OCI-LY7 (cell line): Measurements from ENCODE around the gene GPBP1L1. TPM values are rescaled to one million over a fixed set of nuclear protein-coding genes. Genes with fewer than 3 reads are reported as not detected.
A peak's percentile ranks its signal among the peaks of the same experiment; 100 is the strongest.
"Not testable (repeated sequence)": the region's sequence is repeated elsewhere in the genome, so short reads cannot be mapped to it uniquely, and the experiment has no call there.

Experiments
- BruUV-seq: library from RNA; stranded (reverse); fragments of 400-500 nt; replicated peaks from 2 replicates; lab custom pipeline; 2021; lab: Mats Ljungman, UMichigan
- CTCF ChIA-PET: fragments of 300-600 bp; sonication (Branson Sonifier 250); formaldehyde crosslinking; loops from one replicate; lab custom pipeline; 2022; ENCODE audit warnings: antibody characterized with exemption; ENCODE audit not compliant: unreplicated experiment; lab: Charles Lee
- POLR2A ChIA-PET: fragments of 300-600 bp; sonication (Branson Sonifier 250); formaldehyde crosslinking; loops from one replicate; lab custom pipeline; 2022; ENCODE audit warnings: antibody characterized with exemption; lab: Charles Lee
- DNase-seq: peaks from one replicate; pipeline ENCODE4 v3.0.0-alpha.2; 2015; ENCODE audit warnings: low spot score
- H2AFZ ChIP-seq: fragments of 200-600 bp; sonication (generic), shearing (Covaris generic); 2 replicates; pipeline ENCODE4 v1.6.1; 2014; ENCODE audit warnings: mild to moderate bottlenecking, antibody characterized with exemption, low read length, moderate library complexity
- H3K27ac ChIP-seq: fragments of 200-600 bp; sonication (generic); 2 replicates; pipeline ENCODE4 v1.5.1; 2014; ENCODE audit warnings: mixed run types, low read depth, mild to moderate bottlenecking, moderate library complexity, low read length, inconsistent platforms; ENCODE audit not compliant: poor library complexity, severe bottlenecking
- H3K36me3 ChIP-seq: fragments of 200-600 bp; sonication (generic); 2 replicates; pipeline ENCODE4 v1.6.1; 2014; ENCODE audit warnings: mild to moderate bottlenecking, antibody characterized with exemption, low read length, moderate library complexity, mixed read lengths; ENCODE audit not compliant: insufficient read depth
- H3K4me1 ChIP-seq: fragments of 200-600 bp; sonication (generic); 2 replicates; pipeline ENCODE4 v1.5.1; 2014; ENCODE audit warnings: mild to moderate bottlenecking, low read length; ENCODE audit not compliant: insufficient read depth, poor library complexity, severe bottlenecking
- H3K4me2 ChIP-seq: fragments of 200-600 bp; sonication (generic); 2 replicates; pipeline ENCODE4 v1.6.1; 2014; ENCODE audit warnings: mild to moderate bottlenecking, low read length
- H3K4me3 ChIP-seq: fragments of 200-600 bp; sonication (generic); 2 replicates; pipeline ENCODE4 v1.5.1; 2014; ENCODE audit warnings: mild to moderate bottlenecking, low read depth, low read length; ENCODE audit not compliant: poor library complexity, severe bottlenecking
- H3K79me2 ChIP-seq: fragments of 200-600 bp; sonication (generic); 2 replicates; pipeline ENCODE4 v1.6.1; 2016; ENCODE audit warnings: low read depth, mild to moderate bottlenecking, low read length, moderate library complexity, mixed read lengths; ENCODE audit not compliant: insufficient read depth
- H3K9me2 ChIP-seq: fragments of 200-600 bp; sonication (generic); 2 replicates; pipeline ENCODE4 v1.6.1; 2016; ENCODE audit warnings: mild to moderate bottlenecking, low read length, mixed read lengths; ENCODE audit not compliant: insufficient read depth
- H3K9me3 ChIP-seq: fragments of 200-600 bp; sonication (generic); 2 replicates; pipeline ENCODE4 v1.6.1; 2014; ENCODE audit warnings: mild to moderate bottlenecking, mixed run types, low read length, mixed read lengths
- H4K20me1 ChIP-seq: fragments of 200-600 bp; sonication (generic); 2 replicates; pipeline ENCODE4 v1.6.1; 2014; ENCODE audit warnings: mild to moderate bottlenecking, antibody characterized with exemption, low read length, moderate library complexity, mixed read lengths; ENCODE audit not compliant: insufficient read depth
- EZH2phosphoT487 ChIP-seq: fragments of 200-600 bp; sonication (generic); IDR thresholded peaks from 2 replicates; pipeline ENCODE4 v1.6.1; 2018; ENCODE audit warnings: low read depth, borderline replicate concordance, mild to moderate bottlenecking, mixed run types, antibody characterized with exemption, low read length, moderate library complexity, mixed read lengths
- intact Hi-C: fragments of 100-400 bp; cut with micrococcal nuclease; formaldehyde crosslinking; loops from one replicate; pipeline ENCODE4 v1.10.0; 2022; ENCODE audit not compliant: unreplicated experiment
- total RNA-seq, 2 experiments: library from RNA; depleted of rRNA in 1 of 2; stranded (reverse); fragments of >200 nt in 1 of 2; shearing (Covaris generic) in 1 of 2; gene quantifications; 2 replicates each; pipeline ENCODE4 v1.2.3, GENCODE V29; 2014 to 2022
- TF ChIP-seq, protein P1 (sequence below): fragments of 200-600 bp; sonication (generic); conservative IDR thresholded peaks from 2 replicates; pipeline ENCODE4 v1.5.1; 2014; ENCODE audit warnings: mild to moderate bottlenecking, antibody characterized with exemption, low read length, moderate library complexity, mixed read lengths

Gene GPBP1L1
- total RNA-seq, 2 experiments from 2014 or later = 89.7 to 130 TPM

DNA sequence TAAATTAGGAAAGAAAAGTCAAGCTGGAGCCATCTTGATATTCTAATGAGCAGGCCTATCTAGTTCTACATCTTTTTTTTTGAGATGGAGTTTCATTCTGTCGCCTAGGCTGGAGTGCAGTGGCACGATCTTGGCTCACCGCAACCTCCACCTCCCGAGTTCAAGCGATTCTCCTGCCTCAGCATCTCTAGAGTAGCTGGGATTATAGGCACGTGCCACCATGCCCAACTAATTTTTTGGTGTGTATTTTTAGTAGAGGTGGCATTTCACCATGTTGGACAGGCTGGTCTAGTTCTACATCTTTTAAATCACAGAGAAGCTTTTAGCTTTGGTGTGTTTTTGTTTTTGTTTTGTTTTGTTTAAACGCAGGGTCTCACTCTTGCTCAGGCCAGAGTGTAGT is 8.5 kb upstream of the GPBP1L1 start:
- BruUV-seq = no TSS peak
- POLR2A ChIA-PET = interaction anchor here (0.6 kb wide), 1 partner anchor 11 kb away, joined by 5 read pairs; no protein-coding TSS in a partner anchor
- intact Hi-C loops = no loop called here

GRCh38 chr1:45693811-45694210 is 7.5 kb upstream of the GPBP1L1 start:
- peaks cover 26% of the 10 kb centered on the region for H3K79me2 ChIP-seq
- peaks cover 12% of the 10 kb centered on the region for H3K4me1 ChIP-seq
- CTCF ChIA-PET, H4K20me1 ChIP-seq, H3K9me2 ChIP-seq, H2AFZ ChIP-seq, POLR2A ChIA-PET, H3K4me3 ChIP-seq, BruUV-seq, H3K27ac ChIP-seq, H3K9me3 ChIP-seq, H3K4me2 ChIP-seq, DNase-seq, intact Hi-C loops: not testable (repeated sequence)
- H3K36me3 ChIP-seq = peaks cover 75% of the 10 kb centered on the region

More for the DNA sequence above, 8.5 kb upstream of the GPBP1L1 start:
- Histone ChIP-seq H3K9me3 (no peaks in the 10 kb centered on the region), H3K4me2 (no peak overlapping the region), H3K4me3 (no peak overlapping the region), H3K36me3 (peaks cover 72% of the 10 kb centered on the region), H3K9me2 (no peaks in the 10 kb centered on the region), H3K27ac (no peak overlapping the region), H3K4me1 (peaks cover 3% of the 10 kb centered on the region), H3K79me2 (peaks cover 16% of the 10 kb centered on the region), H2AFZ (no peak overlapping the region), H4K20me1 (no peaks in the 10 kb centered on the region)
- DNase-seq = no peak
- no peak for TF ChIP-seq EZH2phosphoT487
- TF ChIP-seq, protein P1, sequence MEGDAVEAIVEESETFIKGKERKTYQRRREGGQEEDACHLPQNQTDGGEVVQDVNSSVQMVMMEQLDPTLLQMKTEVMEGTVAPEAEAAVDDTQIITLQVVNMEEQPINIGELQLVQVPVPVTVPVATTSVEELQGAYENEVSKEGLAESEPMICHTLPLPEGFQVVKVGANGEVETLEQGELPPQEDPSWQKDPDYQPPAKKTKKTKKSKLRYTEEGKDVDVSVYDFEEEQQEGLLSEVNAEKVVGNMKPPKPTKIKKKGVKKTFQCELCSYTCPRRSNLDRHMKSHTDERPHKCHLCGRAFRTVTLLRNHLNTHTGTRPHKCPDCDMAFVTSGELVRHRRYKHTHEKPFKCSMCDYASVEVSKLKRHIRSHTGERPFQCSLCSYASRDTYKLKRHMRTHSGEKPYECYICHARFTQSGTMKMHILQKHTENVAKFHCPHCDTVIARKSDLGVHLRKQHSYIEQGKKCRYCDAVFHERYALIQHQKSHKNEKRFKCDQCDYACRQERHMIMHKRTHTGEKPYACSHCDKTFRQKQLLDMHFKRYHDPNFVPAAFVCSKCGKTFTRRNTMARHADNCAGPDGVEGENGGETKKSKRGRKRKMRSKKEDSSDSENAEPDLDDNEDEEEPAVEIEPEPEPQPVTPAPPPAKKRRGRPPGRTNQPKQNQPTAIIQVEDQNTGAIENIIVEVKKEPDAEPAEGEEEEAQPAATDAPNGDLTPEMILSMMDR = no peak
- CTCF ChIA-PET = no interaction called here

DNA sequence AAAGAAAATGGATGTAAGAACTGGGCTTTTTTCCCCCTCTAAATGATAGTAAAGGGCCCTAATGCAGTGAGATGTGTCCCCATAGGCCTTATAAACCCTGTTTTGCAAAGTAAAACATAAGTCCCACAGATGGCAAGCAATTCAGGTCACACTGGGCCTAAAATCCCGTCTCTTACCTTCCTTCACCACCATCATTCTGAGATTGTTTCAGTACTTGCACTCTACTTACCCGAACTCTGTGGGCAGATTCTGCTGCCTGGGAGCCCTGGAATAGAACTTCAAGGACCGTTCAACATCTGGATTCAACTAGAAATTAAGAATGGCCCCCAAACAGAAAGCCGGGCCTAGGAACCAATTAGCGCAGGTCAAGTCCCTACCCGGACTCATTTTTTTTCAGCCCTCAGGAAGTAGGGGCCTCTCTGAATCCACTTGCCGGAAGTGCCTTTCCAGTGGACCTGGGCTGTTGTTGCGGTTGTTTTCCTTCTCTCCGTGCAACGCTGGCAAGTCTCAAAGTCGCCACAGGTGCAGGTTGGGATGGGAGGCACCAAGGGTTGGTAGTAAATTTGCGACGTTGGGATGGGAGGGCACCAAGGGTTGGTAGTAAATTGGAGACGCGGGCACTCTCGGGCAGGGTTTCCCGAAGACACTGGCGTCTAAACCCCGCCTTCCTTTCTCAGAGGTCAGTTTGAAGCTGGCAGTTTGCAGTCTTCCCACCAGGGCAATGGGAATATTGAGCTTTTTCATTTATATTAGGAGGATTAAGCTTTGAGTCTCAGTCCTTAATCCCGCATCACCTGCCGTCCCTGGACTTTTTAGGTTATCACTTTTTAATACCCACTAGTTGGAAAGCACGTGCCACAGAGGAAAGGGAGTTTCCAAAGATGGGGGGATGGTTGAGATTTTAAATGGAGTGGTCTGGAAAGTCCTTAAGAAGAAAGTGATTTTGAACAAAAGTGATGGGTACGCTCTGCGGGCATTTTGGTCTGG is 1.7 kb upstream of the GPBP1L1 start, which contains the start of gene TMEM69:
TMEM69 (plus strand) TSS at position 428 of the 987 bp plus-strand sequence. CDS start 2,888 bp downstream, outside the sequence.
- H3K36me3 ChIP-seq = peaks cover 43% of the 10 kb centered on the region
- no peak for TF ChIP-seq EZH2phosphoT487
- TF ChIP-seq, protein P1 = no peak
- peak within 1 kb of the TSS; percentile 94 for H3K4me3 ChIP-seq
- CTCF ChIA-PET = interaction anchor here (1.5 kb wide), 1 partner anchor 176 kb away, joined by 4 read pairs; no protein-coding TSS in a partner anchor
- peak within 1 kb of the TSS; percentile 61 for H2AFZ ChIP-seq
- no peaks in the 10 kb centered on the region for H3K9me2 ChIP-seq
- intact Hi-C loops = loop anchor here (1.0 to 10.0 kb wide), 6 partner anchors 62 to 559 kb away; partner anchors contain the start of genes IPP, MAST2, PIK3R3 and PRDX1
- no peaks in the 10 kb centered on the region for H3K9me3 ChIP-seq
- BruUV-seq = no TSS peak
- H3K4me2 ChIP-seq = peak within 1 kb of the TSS; percentile 96
- peaks cover 67% of the 10 kb centered on the region for H3K79me2 ChIP-seq
- H3K4me1 ChIP-seq = peaks cover 21% of the 10 kb centered on the region
- POLR2A ChIA-PET = interaction anchor here (0.5 to 2.6 kb wide), 13 partner anchors 11 to 409 kb away, joined by 3 to 13 read pairs (median 4); partner anchors contain the start of genes MUTYH and TOE1
- H3K27ac ChIP-seq = peak within 1 kb of the TSS; percentile 91
- H4K20me1 ChIP-seq = peaks cover 12% of the 10 kb centered on the region; the same call in 1 of the 2 replicates
- DNase-seq = peak; percentile 93
